Stomach (tissue), 9 donors: ENCODE data around the gene ITPRID2. TPM values are rescaled to one million over a fixed set of nuclear protein-coding genes. Genes with fewer than 3 reads are reported as not detected.
A peak's percentile ranks its signal among the peaks of the same experiment; 100 is the strongest.

ENCODE experiments used
- DNase-seq, 2 donors: peaks; one replicate each; pipeline versions ENCODE4 v3.0.0 to v3.0.0-alpha.2; 2013 to 2019
- H3K27ac ChIP-seq, 5 donors: fragments of 200-600 bp in 4 of 5; sonication (generic) in 4 of 5; one replicate each; pipeline ENCODE4 v1.5.1; 2013 to 2019; ENCODE audit warnings: mild to moderate bottlenecking in 1 of 5, moderate library complexity in 1 of 5
- H3K27me3 ChIP-seq, 3 donors: fragments of 200-600 bp; sonication (generic); one replicate each; pipeline ENCODE4 v1.5.1; 2017 to 2019; ENCODE audit warnings: mixed run types in 1 of 3
- H3K36me3 ChIP-seq, 4 donors: fragments of 200-600 bp; sonication (generic); 1 replicate in 3 of 4; 2 replicates in 1 of 4; pipeline ENCODE4 v1.5.1; 2016 to 2019
- H3K4me1 ChIP-seq, 4 donors: fragments of 200-600 bp; sonication (generic); one replicate each; pipeline ENCODE4 v1.5.1; 2016 to 2019
- H3K4me3 ChIP-seq, 4 donors: fragments of 200-600 bp; sonication (generic) in 3 of 4; one replicate each; pipeline ENCODE4 v1.5.1; 2016 to 2019; ENCODE audit warnings: mild to moderate bottlenecking in 1 of 4
- H3K9me3 ChIP-seq, 4 donors: fragments of 200-600 bp; sonication (generic); one replicate each; pipeline ENCODE4 v1.5.1; 2016 to 2019
- EP300 ChIP-seq: sonication (generic); formaldehyde crosslinking; IDR thresholded peaks from one replicate; pipeline ENCODE4 v1.6.1; 2017; ENCODE audit warnings: antibody characterized with exemption
- POLR2A ChIP-seq, 4 donors: fragments of 450-650 bp; IDR thresholded peaks; one replicate each; pipeline ENCODE4 v1.6.1; 2016; ENCODE audit warnings: antibody characterized with exemption in 4 of 4, control low read depth in 2 of 4, mild to moderate bottlenecking in 1 of 4, moderate library complexity in 1 of 4
- POLR2AphosphoS5 ChIP-seq, 3 donors: sonication (generic); formaldehyde crosslinking; IDR thresholded peaks; one replicate each; pipeline ENCODE4 v1.6.1; 2016; ENCODE audit warnings: antibody characterized with exemption in 3 of 3
- WGBS, 5 donors: extraction: QIAGEN DNeasy Blood & Tissue Kit in 3 of 5; methylation state at CpG; one replicate each; pipeline versions ENCODE4 v1.1.5 to v1.1.7; 2013 to 2018; 5-methylcytosine and 5-hydroxymethylcytosine counted together
- intact Hi-C: fragments of 100-400 bp; cut with DNase I; formaldehyde crosslinking; loops from one replicate; pipeline ENCODE4 v1.15.1; 2023; ENCODE audit warnings: low total_unique reads
- polyA plus RNA-seq, 3 donors: library from polyadenylated mRNA; stranded (reverse); fragments of 200-250 nt; gene quantifications; one replicate each; pipeline ENCODE4 v1.2.3, GENCODE V29; 2013
- total RNA-seq, 5 donors: library from RNA; depleted of rRNA; stranded (reverse); fragments of >200 nt; gene quantifications; one replicate each; pipeline versions ENCODE4 v1.1.0 to v1.2.3, GENCODE V29; 2014 to 2016
- TF ChIP-seq, protein P1 (sequence below), 7 experiments: fragments of 450-650 bp in 4 of 7; fragments of 200-600 bp in 3 of 7; sonication (generic) in 3 of 7; IDR thresholded peaks; one replicate each; pipeline ENCODE4 v1.5.1; 2016 to 2019; ENCODE audit warnings: antibody characterized with exemption in 7 of 7, control low read depth in 2 of 7, mild to moderate bottlenecking in 1 of 7
- donor health status: healthy with polysubstance abuse.
- donor health status: Bipolar disorder and iron deficiency.
- donor health status: healthy.

ITPRID2 gene
- total and polyA plus RNA-seq, 8 donors: 19.4 to 222 (median 102) TPM

DNA sequence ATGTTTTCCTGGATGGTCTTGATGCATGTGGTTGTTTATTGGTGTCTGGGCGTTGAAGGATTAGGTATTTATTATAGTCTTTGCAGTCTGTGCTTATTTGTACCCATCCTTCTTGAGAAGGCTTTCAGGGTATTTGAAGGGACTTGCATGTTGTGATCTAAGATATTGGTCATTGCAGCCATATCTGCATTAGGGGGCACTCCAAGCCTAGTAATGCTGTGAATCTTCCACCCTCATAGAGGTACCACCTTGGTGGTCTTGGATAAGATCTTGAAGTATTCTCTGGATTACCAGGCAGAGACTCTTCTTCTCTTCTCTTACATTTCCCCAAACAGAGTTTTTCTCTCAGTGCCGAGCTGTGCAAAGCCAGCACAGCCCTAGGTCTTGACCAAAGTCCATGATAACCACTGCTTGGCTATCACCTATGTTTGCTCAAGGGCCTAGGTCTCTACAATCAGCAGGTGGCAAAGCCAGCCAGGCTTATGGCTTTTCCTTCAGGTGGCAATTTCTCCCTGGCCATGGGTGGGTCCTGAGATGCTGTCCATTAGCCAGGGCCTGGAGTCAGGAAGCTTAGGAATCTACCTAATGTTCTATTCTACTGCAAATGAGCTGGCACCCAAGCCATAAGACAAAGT is 78.7 kb downstream of the ITPRID2 start:
- TF ChIP-seq POLR2AphosphoS5 (IDR thresholded peaks at IDR 0.05): peak in 2 of 3 donors; percentile 34 to 67
- TF ChIP-seq, protein P1, sequence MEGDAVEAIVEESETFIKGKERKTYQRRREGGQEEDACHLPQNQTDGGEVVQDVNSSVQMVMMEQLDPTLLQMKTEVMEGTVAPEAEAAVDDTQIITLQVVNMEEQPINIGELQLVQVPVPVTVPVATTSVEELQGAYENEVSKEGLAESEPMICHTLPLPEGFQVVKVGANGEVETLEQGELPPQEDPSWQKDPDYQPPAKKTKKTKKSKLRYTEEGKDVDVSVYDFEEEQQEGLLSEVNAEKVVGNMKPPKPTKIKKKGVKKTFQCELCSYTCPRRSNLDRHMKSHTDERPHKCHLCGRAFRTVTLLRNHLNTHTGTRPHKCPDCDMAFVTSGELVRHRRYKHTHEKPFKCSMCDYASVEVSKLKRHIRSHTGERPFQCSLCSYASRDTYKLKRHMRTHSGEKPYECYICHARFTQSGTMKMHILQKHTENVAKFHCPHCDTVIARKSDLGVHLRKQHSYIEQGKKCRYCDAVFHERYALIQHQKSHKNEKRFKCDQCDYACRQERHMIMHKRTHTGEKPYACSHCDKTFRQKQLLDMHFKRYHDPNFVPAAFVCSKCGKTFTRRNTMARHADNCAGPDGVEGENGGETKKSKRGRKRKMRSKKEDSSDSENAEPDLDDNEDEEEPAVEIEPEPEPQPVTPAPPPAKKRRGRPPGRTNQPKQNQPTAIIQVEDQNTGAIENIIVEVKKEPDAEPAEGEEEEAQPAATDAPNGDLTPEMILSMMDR (IDR thresholded peaks at IDR 0.05): no peak
- Histone ChIP-seq H3K4me1 (peaks cover 0 to 8% (median 2%) of the 10 kb centered on the region in 4 donors), H3K4me3 (no peak overlapping the region), H3K9me3 (no peaks in the 10 kb centered on the region), H3K27ac (peak overlapping the region in 3 of 5 donors; percentile 71 to 80 (median 77)), H3K27me3 (no peaks in the 10 kb centered on the region), H3K36me3 (no peaks in the 10 kb centered on the region)
- 53 to 84% (median 68%) methylated on average over 2 of the region's 2 CpGs for WGBS, 5 donors
- intact Hi-C loops: no loop called here
- DNase-seq: peak; percentile 16 to 69

DNA sequence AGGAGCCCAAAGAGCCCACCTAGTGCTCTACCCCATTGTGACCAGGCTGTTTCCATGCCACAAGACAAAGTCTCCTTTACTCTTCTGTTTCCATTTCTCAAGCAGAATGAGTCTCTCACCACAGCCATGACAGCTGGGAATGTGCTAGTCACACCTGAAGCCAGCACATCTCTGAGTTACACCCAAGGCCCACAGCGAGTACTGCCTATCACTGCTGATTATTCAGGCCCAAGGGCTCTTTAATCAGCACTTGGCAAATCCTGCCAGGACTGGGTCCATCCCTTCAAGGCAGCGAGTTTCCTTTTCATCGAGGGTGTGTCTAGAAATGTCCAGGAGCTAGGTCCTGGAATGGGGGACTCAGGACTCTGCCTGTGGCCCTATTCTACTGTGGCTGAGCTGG is 79.5 kb downstream of the ITPRID2 start:
- Histone ChIP-seq H3K4me3 (no peak overlapping the region), H3K27ac (peak overlapping the region in 4 of 5 donors; percentile 21 to 80 (median 74)), H3K4me1 (peaks cover 0 to 8% (median 2%) of the 10 kb centered on the region in 4 donors), H3K36me3 (no peaks in the 10 kb centered on the region), H3K27me3 (no peaks in the 10 kb centered on the region), H3K9me3 (no peaks in the 10 kb centered on the region)
- no peak for TF ChIP-seq POLR2A (IDR thresholded peaks at IDR 0.05)
- TF ChIP-seq POLR2AphosphoS5 (IDR thresholded peaks at IDR 0.05): peak in 2 of 3 donors; percentile 30 to 53
- no peak for TF ChIP-seq EP300
- peak in 1 of 2 donors; percentile 44 for DNase-seq
- intact Hi-C loops: no loop called here
- 42 to 78% (median 55%) methylated on average over 3 of the region's 3 CpGs for WGBS, 5 donors

DNA sequence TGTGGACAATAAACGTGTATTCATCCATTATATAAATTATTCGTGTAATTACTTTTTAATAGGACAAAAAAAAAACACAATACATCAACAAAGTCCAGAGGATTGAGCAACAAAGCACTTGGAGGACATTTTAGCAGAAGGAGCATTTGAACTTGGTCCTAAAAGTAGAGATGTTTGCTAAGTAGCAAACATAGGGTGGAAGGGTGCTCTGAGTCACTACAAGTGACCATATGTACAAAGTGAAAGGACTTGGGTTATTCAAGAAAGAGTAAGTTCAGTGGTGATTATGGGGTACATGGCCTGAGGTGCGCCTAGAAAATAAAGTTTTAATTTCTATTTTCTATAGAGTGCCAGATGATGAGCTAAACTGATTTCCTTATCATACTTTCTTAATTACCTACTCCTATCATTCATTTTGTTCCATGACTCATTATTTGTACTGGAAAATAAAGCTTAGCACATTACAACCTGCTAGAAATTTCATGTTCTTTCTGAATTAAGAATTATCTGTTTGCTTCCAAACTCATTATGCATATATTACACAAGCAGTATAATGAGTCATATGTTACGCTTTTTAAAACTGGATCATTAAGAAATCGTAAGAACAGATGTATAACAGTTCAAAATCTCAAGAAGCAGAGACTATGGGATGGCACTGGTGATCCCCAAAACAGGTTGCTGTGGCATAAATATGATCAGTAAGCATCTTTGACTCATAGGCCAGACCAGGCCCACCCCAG is 81.1 kb downstream of the ITPRID2 start:
- no peak for DNase-seq
- Histone ChIP-seq H3K4me3 (no peak overlapping the region), H3K9me3 (no peaks in the 10 kb centered on the region), H3K27ac (no peak overlapping the region), H3K27me3 (no peaks in the 10 kb centered on the region), H3K36me3 (no peaks in the 10 kb centered on the region), H3K4me1 (peaks cover 0 to 8% (median 2%) of the 10 kb centered on the region in 4 donors)
- TF ChIP-seq EP300 (no peak), POLR2AphosphoS5 (IDR thresholded peaks at IDR 0.05) (no peak), POLR2A (IDR thresholded peaks at IDR 0.05) (no peak)
- TF ChIP-seq, protein P1 (IDR thresholded peaks at IDR 0.05): no peak
- 78 to 90% (median 83%) methylated on average over 5 of the region's 5 CpGs for WGBS, 5 donors
- intact Hi-C loops: no loop called here

DNA sequence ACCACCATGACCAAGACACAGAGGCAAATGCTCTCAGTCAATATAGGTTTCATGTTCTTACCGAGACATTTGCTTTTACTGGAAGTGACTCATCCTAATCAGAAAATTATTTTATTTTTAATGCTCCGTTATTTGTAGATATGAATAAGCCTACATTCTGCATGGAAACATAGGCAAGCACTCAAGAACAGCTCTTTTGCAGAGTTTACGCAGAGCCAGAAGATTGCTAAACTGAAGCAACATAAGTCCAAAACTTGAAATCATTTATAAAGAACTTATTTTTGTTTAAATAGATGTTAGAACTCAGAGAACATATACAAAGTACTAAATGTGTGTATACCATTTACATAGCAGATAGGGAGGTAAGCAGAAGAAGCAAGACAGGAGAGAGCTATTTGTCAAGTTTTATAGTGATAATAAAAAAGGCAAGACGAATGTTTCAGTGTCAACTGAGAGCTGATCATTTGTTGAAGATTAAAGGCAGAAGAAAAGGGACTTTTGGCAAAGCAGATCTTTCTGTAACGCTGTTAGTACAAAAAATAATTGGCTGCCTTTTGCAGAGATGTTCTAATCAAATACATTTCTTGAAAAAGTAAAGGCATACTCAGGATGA is 81.7 kb downstream of the ITPRID2 start:
- no peaks in the 10 kb centered on the region for H3K27me3 ChIP-seq
- peaks cover 0 to 8% (median 2%) of the 10 kb centered on the region in 4 donors for H3K4me1 ChIP-seq
- no peak overlapping the region for H3K27ac ChIP-seq
- WGBS, 5 donors: 73 to 84% (median 74%) methylated on average over 5 of the region's 5 CpGs
- no peaks in the 10 kb centered on the region for H3K9me3 ChIP-seq
- TF ChIP-seq, protein P1 (IDR thresholded peaks at IDR 0.05): no peak
- TF ChIP-seq POLR2A (IDR thresholded peaks at IDR 0.05): no peak
- TF ChIP-seq EP300: no peak
- no peak for TF ChIP-seq POLR2AphosphoS5 (IDR thresholded peaks at IDR 0.05)
- no peak overlapping the region for H3K4me3 ChIP-seq
- no peak for DNase-seq
- intact Hi-C loops: no loop called here
- H3K36me3 ChIP-seq: no peaks in the 10 kb centered on the region
